Body of pancreas (tissue), 4 donors: ENCODE measurements around the gene LRRC8B. TPM values are rescaled to one million over a fixed set of nuclear protein-coding genes. Genes with fewer than 3 reads are reported as not detected.
A peak's percentile ranks its signal among the peaks of the same experiment; 100 is the strongest.

ENCODE experiments used
- ATAC-seq: fragments of 150-250 bp; one replicate; pipeline ENCODE4 v1.9.1; 2016
- DNase-seq, 4 donors: peaks; one replicate each; pipeline ENCODE4 v3.0.0-alpha.2; 2019
- H3K27ac ChIP-seq, 4 donors: fragments of 200-600 bp; sonication (generic); 1 replicate in 3 of 4; 2 replicates in 1 of 4; pipeline versions ENCODE4 v1.5.1 to v1.6.1; 2016 to 2019; ENCODE audit warnings: mild to moderate bottlenecking in 1 of 4, mixed read lengths in 1 of 4, moderate library complexity in 1 of 4
- H3K27me3 ChIP-seq, 2 donors: fragments of 200-600 bp; sonication (generic); one replicate each; pipeline ENCODE4 v1.6.0; 2016; ENCODE audit warnings: mild to moderate bottlenecking in 1 of 2
- H3K36me3 ChIP-seq, 2 donors: fragments of 200-600 bp; sonication (generic); replicated peaks in 1 of 2; 2 replicates each; pipeline ENCODE4 v1.5.1; 2016; ENCODE audit warnings: low read depth in 2 of 2; ENCODE audit not compliant: insufficient read depth in 1 of 2
- H3K4me1 ChIP-seq: fragments of 200-600 bp; sonication (generic); one replicate; pipeline ENCODE4 v1.6.0; 2016
- H3K4me3 ChIP-seq, 2 donors: fragments of 200-600 bp; sonication (generic); 1 replicate in 1 of 2; 2 replicates in 1 of 2; pipeline ENCODE4 v1.5.1; 2016 to 2019
- H3K9me3 ChIP-seq, 3 donors: fragments of 200-600 bp; sonication (generic); 1 replicate in 2 of 3; 2 replicates in 1 of 3; pipeline ENCODE4 v1.5.1; 2016
- CTCF ChIP-seq, 7 experiments: fragments of 450-650 bp in 4 of 7; fragments of 200-600 bp in 3 of 7; sonication (generic) in 3 of 7; IDR thresholded peaks; one replicate each; pipeline ENCODE4 v1.5.1; 2016 to 2019; ENCODE audit warnings: antibody characterized with exemption in 7 of 7
- POLR2A ChIP-seq, 3 donors: fragments of 450-650 bp; IDR thresholded peaks; one replicate each; pipeline ENCODE4 v1.6.1; 2016; ENCODE audit warnings: antibody characterized with exemption in 3 of 3, mild to moderate bottlenecking in 2 of 3
- WGBS, 2 donors: methylation state at CpG; one replicate each; pipeline ENCODE4 v1.1.5; 2017; 5-methylcytosine and 5-hydroxymethylcytosine counted together
- intact Hi-C: fragments of 100-400 bp; cut with DNase I; formaldehyde crosslinking; loops from one replicate; pipeline ENCODE4 v1.15.1; 2023
- total RNA-seq, 2 donors: library from RNA; depleted of rRNA; stranded (reverse); fragments of >200 nt; gene quantifications; one replicate each; pipeline ENCODE4 v1.1.0, GENCODE V29; 2016

Gene LRRC8B
- total RNA-seq, 2 donors from 2014 or later = 6.0 to 23.4 TPM

- no peak overlapping the region for H3K4me3 ChIP-seq
- no peaks in the 10 kb centered on the region for H3K36me3 ChIP-seq
- peaks cover 0 to 11% (median 0%) of the 10 kb centered on the region in 3 donors for H3K9me3 ChIP-seq
- no peaks in the 10 kb centered on the region for H3K27me3 ChIP-seq
- no peak overlapping the region for H3K27ac ChIP-seq
- TF ChIP-seq CTCF (IDR thresholded peaks at IDR 0.05) (no peak), POLR2A (IDR thresholded peaks at IDR 0.05) (no peak)
- intact Hi-C loops = loop anchor here (10.0 kb wide), 2 partner anchors 111 to 281 kb away; no protein-coding TSS in a partner anchor
- no peak for DNase-seq
- 100% methylated on average over 1 of the region's 1 CpG for WGBS, 2 donors
- H3K4me1 ChIP-seq = no peaks in the 10 kb centered on the region
- ATAC-seq = no peak
Measured at GRCh38 chr1:89483757-89484077, 40.9 kb upstream of the LRRC8B start.

- no peak for ATAC-seq
- TF ChIP-seq POLR2A (IDR thresholded peaks at IDR 0.05) (no peak), CTCF (IDR thresholded peaks at IDR 0.05) (no peak)
- intact Hi-C loops = loop anchor here (10.0 kb wide), 2 partner anchors 110 to 280 kb away; no protein-coding TSS in a partner anchor
- WGBS, 2 donors = 49 to 56% methylated on average over 3 of the region's 3 CpGs
- Histone ChIP-seq H3K4me3 (no peak overlapping the region), H3K9me3 (peaks cover 0 to 11% (median 0%) of the 10 kb centered on the region in 3 donors), H3K4me1 (no peaks in the 10 kb centered on the region), H3K36me3 (no peaks in the 10 kb centered on the region), H3K27ac (no peak overlapping the region), H3K27me3 (no peaks in the 10 kb centered on the region)
- no peak for DNase-seq
Measured at GRCh38 chr1:89484092-89485038, 40.3 kb upstream of the LRRC8B start.

GRCh38 chr1:89487972-89488371 lies 36.7 kb upstream of the LRRC8B start:
- DNase-seq (no peak), ATAC-seq (no peak)
- Histone ChIP-seq H3K27me3 (no peaks in the 10 kb centered on the region), H3K9me3 (no peaks in the 10 kb centered on the region), H3K4me3 (no peak overlapping the region), H3K36me3 (no peaks in the 10 kb centered on the region), H3K27ac (no peak overlapping the region), H3K4me1 (no peaks in the 10 kb centered on the region)
- intact Hi-C loops = loop anchor here (10.0 kb wide), 2 partner anchors 107 to 277 kb away; no protein-coding TSS in a partner anchor
- TF ChIP-seq POLR2A (IDR thresholded peaks at IDR 0.05) (no peak), CTCF (IDR thresholded peaks at IDR 0.05) (no peak)
- WGBS, 2 donors = 61 to 79% methylated on average over 2 of the region's 2 CpGs

GRCh38 chr1:89489047-89489729 lies 35.4 kb upstream of the LRRC8B start:
- TF ChIP-seq POLR2A (IDR thresholded peaks at IDR 0.05) = no peak
- TF ChIP-seq CTCF (IDR thresholded peaks at IDR 0.05) = no peak
- WGBS, 2 donors = 75 to 85% methylated on average over 2 of the region's 2 CpGs
- Histone ChIP-seq H3K9me3 (no peaks in the 10 kb centered on the region), H3K4me3 (no peak overlapping the region), H3K27ac (no peak overlapping the region), H3K27me3 (no peaks in the 10 kb centered on the region), H3K36me3 (no peaks in the 10 kb centered on the region), H3K4me1 (no peaks in the 10 kb centered on the region)
- DNase-seq (peak in 1 of 4 donors; percentile 9), ATAC-seq (no peak)
- intact Hi-C loops = loop anchor here (10.0 kb wide), 2 partner anchors 106 to 276 kb away; no protein-coding TSS in a partner anchor
